Measurements from ENCODE around the gene ADAMTS4.

Gene ADAMTS4

DNA sequence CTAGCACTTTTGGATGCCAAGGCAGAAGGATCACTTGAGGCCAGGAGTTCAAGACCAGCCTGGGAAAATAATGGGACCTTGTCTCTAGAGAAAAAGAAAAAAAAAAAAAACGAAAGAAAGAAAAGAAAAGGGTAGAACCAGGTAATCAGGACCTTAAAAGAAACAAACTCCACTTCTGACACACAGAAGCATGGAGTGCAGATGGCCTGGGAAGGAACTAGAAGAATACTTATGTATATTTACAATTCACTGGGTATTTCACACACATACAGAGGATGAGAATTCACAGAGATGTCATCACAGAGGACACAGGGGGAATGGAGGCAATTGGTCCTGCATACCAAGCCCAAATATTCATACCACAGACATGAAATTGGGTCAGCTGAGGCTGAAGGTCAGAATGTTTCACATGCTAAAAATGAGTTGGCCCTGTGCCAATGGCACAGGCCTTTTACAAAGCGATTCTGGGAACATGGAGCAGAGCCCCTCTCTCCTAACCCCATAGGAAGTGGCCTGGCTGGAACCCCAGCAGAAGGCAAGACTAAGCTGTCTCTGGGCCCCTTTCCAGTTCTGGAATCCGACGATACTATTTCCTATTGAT, 26.0 kb downstream of the ADAMTS4 start:
- no peak for DNase-seq (ENCODE audit: low spot score)

DNA sequence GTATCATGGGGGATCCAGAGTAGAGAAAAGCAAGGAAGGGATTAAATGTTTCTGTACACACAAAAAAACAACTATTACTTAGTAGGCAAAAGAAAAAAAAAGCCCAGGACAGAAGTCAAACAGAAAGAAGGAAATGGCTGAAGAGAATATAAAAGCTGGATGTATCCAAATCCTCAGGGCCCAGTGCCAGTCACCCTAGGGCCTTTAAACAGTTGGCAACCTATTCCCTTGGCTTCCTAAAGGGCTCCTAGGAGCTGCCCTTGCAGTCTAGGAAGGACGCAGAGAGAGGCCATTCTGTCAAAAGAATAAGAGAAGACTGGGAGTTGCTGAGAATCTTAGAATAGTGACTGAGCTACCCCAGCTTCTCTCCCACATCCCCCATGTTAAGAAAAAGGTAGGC, 26.5 kb downstream of the ADAMTS4 start:
- no peak for DNase-seq (ENCODE audit: low spot score)

GRCh38 chr1:161171696-161172095, 27.2 kb downstream of the ADAMTS4 start:
- no peak for DNase-seq (ENCODE audit: low spot score)

GRCh38 chr1:161171191-161171590, 27.7 kb downstream of the ADAMTS4 start:
- DNase-seq (ENCODE audit: low spot score), result no peak

GRCh38 chr1:161168906-161169305, 29.9 kb downstream of the ADAMTS4 start:
- no peak for DNase-seq (ENCODE audit: low spot score)

DNA sequence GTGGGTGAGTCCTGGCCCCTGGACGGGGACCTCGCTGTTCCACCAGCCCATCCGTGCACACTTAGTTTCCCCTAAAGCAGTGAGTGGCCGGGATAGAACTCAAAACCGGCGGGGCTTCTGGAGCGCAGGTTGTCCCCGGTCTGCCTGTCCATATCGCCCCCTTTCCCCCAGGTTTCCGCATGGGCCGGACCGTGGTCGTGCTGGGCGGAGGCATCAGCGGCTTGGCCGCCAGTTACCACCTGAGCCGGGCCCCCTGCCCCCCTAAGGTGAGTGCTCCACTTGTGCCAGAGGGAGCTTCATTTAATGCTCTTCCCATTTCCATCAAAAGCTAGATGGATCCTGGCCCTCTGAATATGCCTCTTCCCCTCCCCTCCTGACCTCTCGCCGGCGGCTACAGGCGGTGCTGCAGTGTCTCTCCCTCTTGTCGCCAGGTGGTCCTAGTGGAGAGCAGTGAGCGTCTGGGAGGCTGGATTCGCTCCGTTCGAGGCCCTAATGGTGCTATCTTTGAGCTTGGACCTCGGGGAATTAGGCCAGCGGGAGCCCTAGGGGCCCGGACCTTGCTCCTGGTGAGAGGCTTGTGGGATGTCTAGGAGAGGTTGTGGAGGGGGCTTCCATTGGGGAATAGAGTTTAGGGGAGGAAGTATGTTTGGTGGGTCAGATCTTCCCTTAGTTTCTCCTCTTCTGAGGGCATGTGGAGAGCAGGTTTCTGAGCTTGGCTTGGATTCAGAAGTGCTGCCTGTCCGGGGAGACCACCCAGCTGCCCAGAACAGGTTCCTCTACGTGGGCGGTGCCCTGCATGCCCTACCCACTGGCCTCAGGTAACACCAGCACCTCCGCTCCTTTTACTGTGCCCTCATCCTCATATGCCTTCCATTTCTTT, 31.9 kb downstream of the ADAMTS4 start:
- DNase-seq (ENCODE audit: low spot score), result no peak

GRCh38 chr1:161165742-161166668, 32.8 kb downstream of the ADAMTS4 start, which contains the start of gene PPOX:
TSS of gene PPOX (plus strand) at chr1:161166426. CDS start at chr1:161166848, 422 bp downstream.
- DNase-seq (ENCODE audit: low spot score), result peak; percentile 94

- DNase-seq (ENCODE audit: low spot score), result no peak
Observed at GRCh38 chr1:161164901-161165610, 33.8 kb downstream of the ADAMTS4 start.

DNA sequence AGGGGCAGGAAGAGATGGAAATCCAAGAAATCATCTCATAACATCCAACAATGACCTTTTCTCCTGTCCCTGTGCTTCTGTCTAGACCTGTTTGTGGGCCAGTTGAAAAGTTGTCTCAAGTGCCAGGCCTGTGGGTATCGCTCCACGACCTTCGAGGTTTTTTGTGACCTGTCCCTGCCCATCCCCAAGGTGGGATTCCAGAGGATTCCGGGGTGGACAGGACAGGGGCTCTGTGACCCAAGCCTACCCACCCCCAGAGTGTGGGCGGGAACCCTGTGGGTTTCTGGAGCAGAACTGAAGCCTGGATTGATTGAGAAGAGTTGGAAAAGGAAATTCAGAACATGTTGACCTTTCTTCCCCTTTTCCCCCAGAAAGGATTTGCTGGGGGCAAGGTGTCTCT, 35.1 kb downstream of the ADAMTS4 start:
- no peak for DNase-seq (ENCODE audit: low spot score)

DNA sequence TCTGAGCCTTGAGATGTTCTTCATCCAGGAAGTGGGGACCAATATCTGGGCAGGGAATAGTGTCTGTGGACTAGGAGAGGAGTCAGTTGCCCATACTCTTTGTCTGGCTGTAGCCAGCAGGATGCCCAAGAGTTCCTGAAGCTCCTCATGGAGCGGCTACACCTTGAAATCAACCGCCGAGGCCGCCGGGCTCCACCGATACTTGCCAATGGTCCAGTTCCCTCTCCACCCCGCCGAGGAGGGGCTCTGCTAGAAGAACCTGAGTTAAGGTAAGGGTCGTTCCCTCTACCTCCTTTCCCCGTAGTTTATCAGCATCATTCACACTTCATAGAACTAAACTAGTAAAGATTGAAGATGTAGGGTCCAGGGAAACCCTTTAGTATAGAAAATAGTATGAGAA, 36.0 kb downstream of the ADAMTS4 start:
- DNase-seq (ENCODE audit: low spot score), result no peak

GRCh38 chr1:161162052-161162451, 36.8 kb downstream of the ADAMTS4 start:
- no peak for DNase-seq (ENCODE audit: low spot score)

GRCh38 chr1:161161652-161162051, 37.2 kb downstream of the ADAMTS4 start:
- DNase-seq (ENCODE audit: low spot score), result no peak

DNA sequence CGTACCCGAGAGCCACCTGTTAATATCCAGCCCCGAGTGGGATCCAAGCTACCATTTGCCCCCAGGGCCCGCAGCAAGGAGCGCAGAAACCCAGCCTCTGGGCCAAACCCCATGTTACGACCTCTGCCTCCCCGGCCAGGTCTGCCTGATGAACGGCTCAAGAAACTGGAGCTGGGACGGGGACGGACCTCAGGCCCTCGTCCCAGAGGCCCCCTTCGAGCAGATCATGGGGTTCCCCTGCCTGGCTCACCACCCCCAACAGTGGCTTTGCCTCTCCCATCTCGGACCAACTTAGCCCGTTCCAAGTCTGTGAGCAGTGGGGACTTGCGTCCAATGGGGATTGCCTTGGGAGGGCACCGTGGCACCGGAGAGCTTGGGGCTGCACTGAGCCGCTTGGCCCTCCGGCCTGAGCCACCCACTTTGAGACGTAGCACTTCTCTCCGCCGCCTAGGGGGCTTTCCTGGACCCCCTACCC, 38.1 kb downstream of the ADAMTS4 start:
- DNase-seq (ENCODE audit: low spot score), result no peak

DNA sequence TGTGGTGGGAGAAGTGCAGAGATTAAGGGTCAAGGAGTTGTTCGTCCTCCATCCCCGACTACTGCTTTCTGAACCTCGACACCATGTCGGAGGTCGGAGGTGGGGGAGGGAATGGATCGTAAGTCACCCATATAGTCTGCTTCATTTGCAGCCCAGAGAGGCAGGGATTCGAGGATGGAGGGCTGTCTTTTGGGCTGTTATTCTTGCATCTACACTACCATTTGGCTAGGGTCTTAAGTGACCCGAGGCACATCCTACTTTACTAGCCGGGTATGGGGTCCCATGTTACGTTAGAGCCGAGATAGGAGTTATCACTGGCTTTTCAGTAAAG, 39.0 kb downstream of the ADAMTS4 start:
- no peak for DNase-seq (ENCODE audit: low spot score)

DNA sequence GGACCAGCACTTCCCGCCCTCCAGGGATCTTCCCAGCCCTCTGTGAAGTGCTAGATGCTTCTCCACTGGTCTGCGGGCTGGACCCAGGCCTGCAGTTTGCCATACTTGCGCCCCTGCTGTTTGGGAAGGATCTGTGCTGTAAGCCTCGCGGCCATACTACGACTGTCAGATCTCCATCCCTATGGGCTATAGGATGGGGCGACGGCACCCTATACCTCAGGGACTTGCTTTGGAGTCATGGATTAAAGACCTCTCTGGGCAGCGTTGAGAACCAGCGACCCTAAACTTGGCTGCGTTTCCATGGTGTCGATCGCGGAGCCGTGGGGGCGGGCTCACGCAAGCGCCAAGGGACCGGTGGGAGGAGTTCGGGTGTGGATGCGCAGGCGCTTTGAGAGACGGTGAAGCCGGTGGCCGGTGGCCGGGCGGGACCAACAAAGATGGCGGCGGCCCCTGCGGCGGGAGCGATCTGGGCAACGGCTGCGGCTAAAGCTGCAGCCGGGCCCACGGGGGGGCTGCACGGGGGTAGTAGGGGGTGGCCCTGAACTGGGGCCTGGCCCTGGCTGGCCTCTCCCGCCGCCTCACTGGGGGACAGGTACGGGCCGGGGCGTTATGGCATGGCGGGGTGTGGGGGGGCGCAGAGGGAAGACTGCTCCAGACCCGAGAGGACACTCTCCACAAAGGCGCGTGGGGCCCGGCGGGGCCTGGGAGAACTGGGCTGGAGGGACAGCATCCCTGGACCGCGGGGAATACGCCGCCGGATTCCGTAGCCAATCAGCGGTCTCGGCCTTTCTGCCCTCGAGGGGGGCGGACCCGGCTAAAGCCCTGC, 39.6 kb downstream of the ADAMTS4 start, which contains the start of gene USP21:
USP21 (plus strand) TSS at position 414 of the 826 bp plus-strand sequence. CDS start 1,141 bp downstream, outside the sequence.
- DNase-seq (ENCODE audit: low spot score), result peak; percentile 95

GRCh38 chr1:161158316-161159010, 40.4 kb downstream of the ADAMTS4 start:
- no peak for DNase-seq (ENCODE audit: low spot score)

GRCh38 chr1:161157867-161158266, 41.0 kb downstream of the ADAMTS4 start:
- no peak for DNase-seq (ENCODE audit: low spot score)

- peak; percentile 90 for DNase-seq (ENCODE audit: low spot score)
Observed at GRCh38 chr1:161153682-161154337, 45.0 kb downstream of the ADAMTS4 start, which contains the start of gene UFC1. TSS of gene UFC1 (plus strand) at chr1:161153978. CDS start at chr1:161153998, 20 bp downstream.

GRCh38 chr1:161153176-161153575, 45.7 kb downstream of the ADAMTS4 start:
- DNase-seq (ENCODE audit: low spot score), result no peak
